GM12865 (cell line): ENCODE measurements around the gene RAB3IL1.
"Not testable (repeated sequence)": the region's sequence is repeated elsewhere in the genome, so short reads cannot be mapped to it uniquely, and the experiment has no call there.

Experiments
- DNase-seq: peaks from one replicate; pipeline ENCODE4 v3.0.0; 2010; ENCODE audit warnings: low read depth
- H3K4me3 ChIP-seq: 2 replicates; pipeline ENCODE4 v1.5.1; 2011; ENCODE audit warnings: mild to moderate bottlenecking, low read depth, low read length, control low read depth
- TF ChIP-seq, protein P1 (sequence below): IDR thresholded peaks from 2 replicates; pipeline ENCODE4 v1.5.1; 2011; ENCODE audit warnings: low read length, control low read depth, low read depth, inconsistent platforms; ENCODE audit not compliant: insufficient read depth; ENCODE audit errors: missing control alignments

Gene RAB3IL1, protein sequence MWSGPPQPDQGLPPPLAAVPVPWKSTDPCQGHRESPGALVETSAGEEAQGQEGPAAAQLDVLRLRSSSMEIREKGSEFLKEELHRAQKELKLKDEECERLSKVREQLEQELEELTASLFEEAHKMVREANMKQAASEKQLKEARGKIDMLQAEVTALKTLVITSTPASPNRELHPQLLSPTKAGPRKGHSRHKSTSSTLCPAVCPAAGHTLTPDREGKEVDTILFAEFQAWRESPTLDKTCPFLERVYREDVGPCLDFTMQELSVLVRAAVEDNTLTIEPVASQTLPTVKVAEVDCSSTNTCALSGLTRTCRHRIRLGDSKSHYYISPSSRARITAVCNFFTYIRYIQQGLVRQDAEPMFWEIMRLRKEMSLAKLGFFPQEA

DNA sequence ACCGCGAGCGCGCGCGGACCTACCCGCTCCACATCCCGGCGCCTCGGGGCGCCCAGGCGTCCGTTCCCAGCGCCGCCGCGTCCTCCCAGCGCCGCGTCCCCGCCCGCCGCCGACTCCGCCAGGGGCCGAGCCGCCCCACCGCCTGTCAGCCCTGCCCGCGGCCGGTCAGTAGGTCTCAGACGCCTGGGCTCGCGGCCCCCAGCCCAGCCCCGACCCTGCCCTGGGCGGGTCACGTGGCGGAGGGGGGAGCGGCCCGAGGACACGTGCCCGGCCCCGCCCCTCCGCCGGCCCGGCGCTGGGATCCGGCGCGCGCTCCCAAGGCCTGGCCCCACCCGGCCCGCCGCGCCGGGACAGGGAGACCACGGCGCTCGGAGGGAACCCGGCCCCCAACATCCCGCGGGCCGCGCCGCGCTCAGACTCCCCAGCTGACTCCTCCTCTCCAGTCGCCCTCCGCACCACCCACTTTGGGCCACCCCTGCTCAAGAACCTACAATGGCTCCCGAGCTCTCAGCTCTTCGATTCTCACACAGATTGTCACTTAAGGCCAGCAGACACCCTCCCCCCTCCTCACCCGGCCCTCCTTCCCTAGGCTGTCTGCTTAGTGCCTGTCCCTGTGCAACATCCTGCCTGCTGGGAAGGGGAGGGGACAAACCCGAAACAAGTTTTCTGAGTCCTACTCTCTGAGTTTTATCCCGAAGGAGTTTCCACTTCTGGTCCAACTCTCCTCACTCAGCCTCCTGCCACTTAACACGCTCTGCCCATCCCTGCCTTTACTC lies at the start of gene RAB3IL1:
Gene RAB3IL1, minus strand, starts transcription at position 233 of the 776 bp plus-strand sequence. Its CDS starts 199 bp downstream, at position 34.
- TF ChIP-seq, protein P1, sequence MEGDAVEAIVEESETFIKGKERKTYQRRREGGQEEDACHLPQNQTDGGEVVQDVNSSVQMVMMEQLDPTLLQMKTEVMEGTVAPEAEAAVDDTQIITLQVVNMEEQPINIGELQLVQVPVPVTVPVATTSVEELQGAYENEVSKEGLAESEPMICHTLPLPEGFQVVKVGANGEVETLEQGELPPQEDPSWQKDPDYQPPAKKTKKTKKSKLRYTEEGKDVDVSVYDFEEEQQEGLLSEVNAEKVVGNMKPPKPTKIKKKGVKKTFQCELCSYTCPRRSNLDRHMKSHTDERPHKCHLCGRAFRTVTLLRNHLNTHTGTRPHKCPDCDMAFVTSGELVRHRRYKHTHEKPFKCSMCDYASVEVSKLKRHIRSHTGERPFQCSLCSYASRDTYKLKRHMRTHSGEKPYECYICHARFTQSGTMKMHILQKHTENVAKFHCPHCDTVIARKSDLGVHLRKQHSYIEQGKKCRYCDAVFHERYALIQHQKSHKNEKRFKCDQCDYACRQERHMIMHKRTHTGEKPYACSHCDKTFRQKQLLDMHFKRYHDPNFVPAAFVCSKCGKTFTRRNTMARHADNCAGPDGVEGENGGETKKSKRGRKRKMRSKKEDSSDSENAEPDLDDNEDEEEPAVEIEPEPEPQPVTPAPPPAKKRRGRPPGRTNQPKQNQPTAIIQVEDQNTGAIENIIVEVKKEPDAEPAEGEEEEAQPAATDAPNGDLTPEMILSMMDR, result no peak
- H3K4me3 ChIP-seq, result no peak within 1 kb of the TSS
- DNase-seq, result no peak

DNA sequence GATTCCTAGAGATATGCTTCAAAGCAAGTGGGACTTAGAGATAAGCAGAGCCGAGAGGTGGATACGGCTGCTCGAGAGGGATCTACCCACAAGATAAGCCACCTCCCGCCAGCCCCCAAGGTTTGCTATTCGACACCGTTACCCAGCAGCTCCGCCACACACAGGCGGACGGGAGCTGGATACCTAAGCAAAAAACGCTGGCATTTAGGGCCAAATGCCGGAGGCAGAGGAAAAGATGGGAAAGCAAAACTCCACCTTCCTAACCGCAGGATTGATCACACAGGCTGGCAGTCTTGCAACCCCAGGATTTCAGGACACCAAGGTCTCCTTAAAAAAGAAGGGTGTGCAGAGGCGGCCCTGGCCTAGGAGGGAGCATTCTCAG lies 49.4 kb upstream of the RAB3IL1 start:
- TF ChIP-seq, protein P1, result no peak
- peak overlapping the region; percentile 76 for H3K4me3 ChIP-seq
- DNase-seq, result peak; percentile 45

DNA sequence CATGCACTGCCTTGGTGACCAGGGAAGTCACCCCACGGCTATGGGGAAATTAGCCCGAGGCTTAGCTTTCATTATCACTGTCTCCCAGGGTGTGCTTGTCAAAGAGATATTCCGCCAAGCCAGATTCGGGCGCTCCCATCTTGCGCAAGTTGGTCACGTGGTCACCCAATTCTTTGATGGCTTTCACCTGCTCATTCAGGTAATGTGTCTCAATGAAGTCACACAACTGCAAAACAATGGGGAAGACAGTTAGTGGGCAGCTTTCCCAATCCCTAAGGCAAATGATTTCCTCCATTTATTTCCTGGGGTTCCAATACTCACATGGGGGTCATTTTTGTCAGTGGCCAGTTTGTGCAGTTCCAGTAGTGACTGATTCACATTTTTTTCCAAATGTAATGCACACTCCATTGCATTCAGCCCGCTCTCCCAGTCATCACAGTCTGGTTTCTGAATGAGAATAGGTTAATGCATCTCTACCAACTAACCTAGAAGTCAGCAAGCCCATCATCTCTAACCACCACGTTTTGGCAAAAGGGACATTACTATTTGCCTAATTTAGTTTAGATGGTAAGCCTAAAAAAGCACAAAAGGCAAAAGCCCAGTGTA lies 47.4 kb upstream of the RAB3IL1 start:
- H3K4me3 ChIP-seq, result peak overlapping the region; percentile 76
- not testable (repeated sequence) for DNase-seq

DNA sequence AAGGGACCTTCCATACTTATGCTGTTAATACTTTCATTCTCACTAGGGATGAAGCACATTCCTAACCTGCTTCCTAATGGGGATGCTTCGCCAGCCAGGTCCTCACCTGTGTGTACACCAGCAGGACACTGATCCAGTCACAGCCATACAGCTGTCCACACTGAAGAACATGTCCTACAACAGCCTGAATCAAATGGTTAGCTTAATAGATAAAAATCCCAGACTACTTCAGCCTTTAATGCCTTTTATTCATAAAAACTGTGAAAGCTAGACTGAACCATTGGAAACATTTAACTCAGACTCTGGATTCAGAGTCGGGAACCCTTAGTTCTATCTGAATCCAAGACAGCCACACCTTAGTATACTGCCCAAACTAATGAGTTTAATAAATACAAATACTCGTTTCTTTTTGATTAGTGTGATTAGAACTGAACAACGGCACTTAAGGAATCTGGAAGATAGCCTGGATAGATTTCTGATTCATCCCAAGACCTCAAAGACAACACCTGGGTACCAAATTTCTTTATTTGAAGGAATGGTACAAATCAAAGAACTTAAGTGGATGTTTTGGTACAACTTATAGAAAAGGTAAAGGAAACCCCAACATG lies 46.8 kb upstream of the RAB3IL1 start:
- TF ChIP-seq, protein P1, result no peak
- peak; percentile 14 for DNase-seq
- H3K4me3 ChIP-seq, result no peak overlapping the region

DNA sequence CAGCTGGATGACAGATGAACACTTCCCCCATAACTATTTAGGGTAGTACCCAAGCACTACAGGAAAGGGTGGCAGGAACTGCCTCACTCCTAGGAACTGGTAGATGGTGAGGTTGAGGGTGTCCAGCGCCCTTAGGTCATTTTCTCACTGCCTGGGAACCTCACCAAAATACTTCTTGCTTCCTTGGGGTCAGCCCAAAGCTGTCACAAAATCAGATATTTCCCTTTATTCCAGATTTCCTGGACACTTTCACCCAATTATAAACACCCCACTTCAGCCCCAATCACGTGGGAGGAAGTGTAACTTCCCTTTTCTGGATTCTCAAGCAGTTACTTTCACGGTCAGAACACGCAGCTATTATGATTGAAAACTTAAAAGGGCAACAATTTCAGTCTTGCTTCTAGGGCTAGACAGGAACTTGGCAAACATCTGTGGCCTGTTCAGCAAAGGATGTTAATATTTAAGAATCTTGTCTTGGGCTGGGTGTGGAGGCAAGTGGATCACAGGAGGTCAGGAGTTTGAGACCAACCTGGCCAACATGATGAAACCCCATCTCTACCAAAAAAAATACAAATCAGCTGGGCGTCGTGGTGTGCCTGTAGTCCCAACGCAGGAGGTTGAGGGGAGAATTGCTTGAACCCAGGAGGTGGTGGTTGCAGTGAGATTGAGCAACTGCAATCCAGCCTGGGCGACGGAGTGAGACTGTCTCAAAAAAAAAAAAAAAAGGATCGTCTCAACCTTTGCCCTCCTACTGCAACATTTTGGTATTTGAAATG lies 46.1 kb upstream of the RAB3IL1 start:
- no peak overlapping the region for H3K4me3 ChIP-seq
- TF ChIP-seq, protein P1, result no peak
- DNase-seq, result peak; percentile 72

DNA sequence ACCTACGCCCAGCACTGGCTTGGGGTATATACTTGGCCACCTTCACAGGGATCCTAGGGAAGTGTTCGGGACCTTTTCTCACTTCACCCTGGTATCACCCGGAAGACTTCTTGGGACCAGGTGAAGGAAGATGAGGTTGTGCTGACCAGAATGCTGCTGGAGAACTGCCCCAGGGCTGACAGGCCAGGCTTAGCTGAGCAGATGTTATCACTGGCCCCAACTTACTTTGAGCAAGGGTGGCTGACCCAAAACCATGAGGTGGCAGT lies 45.6 kb upstream of the RAB3IL1 start:
- no peak for DNase-seq
- TF ChIP-seq, protein P1, result no peak
- H3K4me3 ChIP-seq, result no peak overlapping the region
